D341Med (cell line): Measurements from ENCODE around the gene HBEGF.

Experiments
- DNase-seq: peaks from one replicate; pipeline ENCODE4 v3.0.0; 2012; ENCODE audit warnings: low spot score

The HBEGF gene

DNA sequence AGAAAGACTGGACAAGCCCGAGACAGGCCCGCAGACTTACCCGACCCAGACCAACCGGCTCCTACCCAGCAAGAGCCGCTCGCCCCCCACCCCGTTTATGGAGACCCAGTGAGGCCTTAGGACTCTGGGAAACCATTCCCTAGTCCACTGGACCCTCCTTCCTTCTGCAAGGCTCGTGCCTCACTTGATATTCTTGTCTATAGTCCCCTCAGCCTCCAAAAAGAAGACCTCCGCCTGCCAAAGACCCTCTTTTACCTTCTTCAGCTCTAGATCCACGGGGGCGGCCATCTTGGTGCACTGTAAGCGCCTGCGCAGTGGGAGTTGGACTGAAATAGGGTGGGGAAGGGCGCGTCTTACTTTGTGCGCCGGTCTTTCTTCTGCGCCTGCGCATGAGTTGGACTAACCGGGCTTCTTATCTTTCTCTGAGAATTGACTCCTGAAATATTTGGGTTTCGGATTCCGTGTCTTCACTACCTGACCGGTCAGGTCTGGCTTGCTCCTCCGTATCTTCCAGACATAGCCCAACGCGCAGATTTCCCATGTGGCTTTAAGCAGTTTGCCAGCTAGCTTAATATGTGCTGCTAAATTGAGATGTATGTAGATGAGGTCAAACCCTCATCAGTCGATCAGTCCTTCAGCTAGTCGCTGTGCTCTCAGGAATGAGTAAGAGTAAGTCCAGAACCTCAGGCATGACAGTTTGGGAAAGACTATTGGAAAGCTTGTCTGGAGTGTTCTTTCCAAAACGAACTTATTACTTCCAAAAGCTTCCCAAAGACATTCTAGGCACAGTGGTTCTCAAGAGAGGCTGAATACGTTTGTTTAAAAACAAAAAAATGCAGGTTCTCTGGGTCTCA is 43.4 kb downstream of the HBEGF start, which contains the start of gene PFDN1:
Gene PFDN1, minus strand, starts transcription at position 316 of the 854 bp plus-strand sequence. Its CDS starts 28 bp downstream, at position 288.
- peak; percentile 97 for DNase-seq

DNA sequence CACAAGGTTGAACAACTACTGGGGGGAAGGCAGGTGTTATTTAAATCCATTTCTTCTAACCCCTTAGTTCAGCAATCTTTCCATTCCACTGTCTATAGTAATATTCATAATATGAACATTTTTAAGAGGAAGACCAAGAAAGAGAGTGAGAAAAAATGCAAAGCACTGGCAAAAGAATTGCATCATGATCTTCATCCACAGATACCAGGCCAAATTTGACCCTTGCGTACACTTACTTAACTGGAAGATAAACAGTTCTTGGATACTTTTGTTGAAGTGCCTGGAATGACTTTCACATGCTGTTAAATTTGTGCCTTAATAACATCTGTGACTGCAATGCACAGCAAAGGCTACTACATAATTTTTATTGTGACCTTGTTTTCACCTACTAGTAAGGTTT is 45.3 kb downstream of the HBEGF start:
- DNase-seq, result no peak

DNA sequence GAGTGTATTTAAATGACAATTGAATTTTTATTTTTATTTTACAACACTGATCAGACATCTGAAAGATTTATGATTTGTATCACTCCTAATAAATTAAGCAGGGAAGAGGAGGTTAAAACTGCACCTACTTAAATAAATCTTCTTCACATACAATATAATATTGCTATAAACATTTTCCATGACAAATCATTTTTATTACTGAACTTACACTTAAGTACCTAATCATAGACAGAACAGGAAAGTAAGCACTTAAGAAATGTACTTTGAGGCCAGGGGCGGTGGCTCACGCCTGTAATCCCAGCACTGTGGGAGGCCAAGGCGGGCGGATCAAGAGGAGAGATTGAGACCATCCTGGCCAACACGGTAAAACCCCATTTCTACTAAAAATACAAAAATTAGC is 47.3 kb downstream of the HBEGF start:
- no peak for DNase-seq

DNA sequence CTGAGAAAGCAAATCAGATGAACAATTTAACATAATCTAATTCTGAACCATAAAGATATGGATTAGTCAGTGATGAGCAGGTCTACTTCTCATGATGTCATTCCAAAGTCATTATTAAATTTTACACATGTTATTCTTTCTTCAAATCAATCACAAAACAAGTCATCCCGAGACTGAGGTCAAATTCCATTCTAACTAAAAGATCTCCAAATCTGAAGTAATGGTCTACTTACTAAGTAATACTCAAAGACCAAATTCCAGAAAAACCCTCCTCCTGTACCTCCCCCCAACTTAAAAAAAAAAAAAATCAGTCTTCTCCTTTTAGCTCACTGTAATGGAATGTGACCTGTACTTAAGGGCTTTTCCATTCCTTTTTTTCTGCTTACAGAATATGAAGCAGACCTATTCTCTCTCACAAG is 48.2 kb downstream of the HBEGF start:
- no peak for DNase-seq

DNA sequence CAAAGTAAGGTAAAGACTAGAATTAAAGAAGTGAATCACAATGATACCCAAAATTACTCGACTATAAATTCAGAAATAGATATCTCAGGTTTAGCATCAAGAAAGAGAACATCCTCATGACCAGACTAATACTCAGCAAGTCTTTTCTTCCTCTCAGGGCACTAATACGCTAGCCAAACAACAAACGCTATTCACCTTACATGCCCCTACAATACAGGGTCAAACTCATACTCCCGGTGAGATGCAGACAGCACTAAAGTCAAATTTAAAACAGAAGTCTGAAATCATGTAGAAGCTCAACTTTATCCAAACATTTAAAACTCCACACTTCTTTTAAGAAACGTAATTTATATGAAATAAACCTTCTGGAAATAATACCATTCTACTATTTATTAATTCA is 49.1 kb downstream of the HBEGF start:
- DNase-seq, result no peak

DNA sequence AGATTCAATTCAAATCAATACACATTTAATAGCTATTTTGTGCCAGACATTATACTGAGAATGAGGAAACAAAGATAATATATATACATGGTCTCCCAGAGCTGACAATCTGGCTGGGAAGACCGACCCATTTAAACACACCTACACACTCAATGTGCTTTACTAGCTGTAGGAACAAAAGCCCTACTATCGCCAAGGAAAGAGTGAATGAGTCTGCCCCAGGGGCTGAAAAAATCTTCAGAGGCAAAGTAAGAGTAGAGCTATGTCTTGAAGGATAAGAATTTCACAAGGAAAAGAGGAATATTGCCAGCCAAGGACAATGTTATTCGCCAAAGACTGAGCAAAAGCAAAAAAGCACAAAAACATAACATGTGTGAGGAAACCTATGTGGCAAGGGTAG is 50.1 kb downstream of the HBEGF start:
- no peak for DNase-seq

DNA sequence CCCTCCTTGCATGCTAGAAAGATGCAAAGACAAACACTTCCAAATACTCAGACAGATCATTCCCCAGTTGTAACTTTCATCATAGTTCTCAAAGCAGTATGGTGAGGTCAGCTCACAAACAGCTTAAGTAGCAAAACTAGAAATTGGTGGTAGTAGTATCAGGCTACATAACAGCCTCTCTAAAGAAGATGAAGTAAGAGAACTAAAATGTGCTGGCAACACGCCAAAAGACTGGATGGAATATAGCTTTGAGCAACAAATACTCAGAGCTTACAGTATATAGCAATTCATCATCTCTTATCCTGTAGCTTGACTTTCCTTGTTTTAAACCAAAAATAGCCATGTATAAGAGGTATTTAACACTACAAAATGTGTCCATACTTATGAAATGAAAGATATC is 51.0 kb downstream of the HBEGF start:
- DNase-seq, result no peak

DNA sequence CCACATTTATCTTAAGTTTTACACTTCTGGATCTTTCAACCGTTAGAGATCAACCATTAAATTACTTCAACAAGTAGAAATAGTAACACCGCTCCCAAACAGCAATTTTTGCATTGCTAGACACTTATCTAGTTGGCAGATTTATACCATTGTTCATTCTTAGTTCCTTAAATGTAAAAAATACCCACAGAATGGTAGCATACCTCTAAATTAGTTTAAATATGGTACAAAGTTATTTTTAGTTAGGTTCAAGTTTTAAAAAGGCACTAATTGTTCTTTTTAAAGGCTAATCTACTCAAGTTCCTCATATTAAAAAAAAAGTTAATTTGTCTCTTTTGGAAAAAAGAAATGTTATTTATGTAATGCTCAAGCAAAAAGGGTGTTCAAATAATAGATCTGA is 51.6 kb downstream of the HBEGF start:
- DNase-seq, result no peak

DNA sequence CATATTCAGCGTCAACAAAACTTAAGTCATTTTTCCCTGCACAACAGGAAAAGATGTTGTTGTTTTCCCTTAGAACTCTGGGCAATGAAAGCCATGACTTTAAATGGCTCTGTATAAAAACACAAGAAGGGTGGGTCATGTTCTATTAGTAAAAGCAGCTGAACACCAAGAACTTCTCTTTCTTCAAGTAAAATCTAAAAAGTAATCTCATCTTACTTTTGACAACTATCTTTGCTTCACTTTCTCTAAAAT is 52.6 kb downstream of the HBEGF start:
- DNase-seq, result no peak

DNA sequence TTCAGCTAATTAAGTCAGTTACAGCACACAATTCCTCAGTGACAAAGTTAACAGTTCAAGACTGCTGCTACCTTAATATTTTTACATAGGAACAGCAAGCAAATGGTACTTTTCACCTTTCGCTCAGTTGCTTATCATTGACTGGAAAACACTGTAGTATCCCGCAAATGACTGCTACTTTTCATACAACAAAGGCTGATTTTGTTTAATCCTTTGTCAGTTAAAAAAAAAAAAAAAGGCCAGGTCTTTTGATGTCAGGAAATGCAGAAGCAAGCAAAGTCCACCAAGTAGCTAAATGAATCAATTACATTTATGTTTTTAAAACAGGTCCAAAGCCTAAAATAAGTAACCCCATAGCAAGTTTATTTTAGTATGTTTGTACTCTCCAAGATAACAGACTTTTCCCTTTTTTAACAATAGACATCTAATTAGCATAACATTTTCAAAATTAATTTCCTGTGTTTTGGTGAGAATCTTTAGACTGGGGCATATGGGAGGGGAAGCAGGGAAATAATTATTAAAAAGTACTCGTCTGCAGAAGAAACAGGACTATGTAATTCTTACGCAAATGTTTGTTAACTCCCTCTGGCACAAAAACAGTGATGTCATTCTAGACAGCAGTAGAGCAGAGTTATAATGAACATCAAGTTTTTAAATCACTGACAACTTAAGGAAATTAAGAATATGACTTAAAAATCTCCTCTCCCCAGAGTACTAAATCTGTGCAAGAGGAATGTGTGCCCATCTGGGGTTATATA is 53.1 kb downstream of the HBEGF start:
- DNase-seq, result no peak

DNA sequence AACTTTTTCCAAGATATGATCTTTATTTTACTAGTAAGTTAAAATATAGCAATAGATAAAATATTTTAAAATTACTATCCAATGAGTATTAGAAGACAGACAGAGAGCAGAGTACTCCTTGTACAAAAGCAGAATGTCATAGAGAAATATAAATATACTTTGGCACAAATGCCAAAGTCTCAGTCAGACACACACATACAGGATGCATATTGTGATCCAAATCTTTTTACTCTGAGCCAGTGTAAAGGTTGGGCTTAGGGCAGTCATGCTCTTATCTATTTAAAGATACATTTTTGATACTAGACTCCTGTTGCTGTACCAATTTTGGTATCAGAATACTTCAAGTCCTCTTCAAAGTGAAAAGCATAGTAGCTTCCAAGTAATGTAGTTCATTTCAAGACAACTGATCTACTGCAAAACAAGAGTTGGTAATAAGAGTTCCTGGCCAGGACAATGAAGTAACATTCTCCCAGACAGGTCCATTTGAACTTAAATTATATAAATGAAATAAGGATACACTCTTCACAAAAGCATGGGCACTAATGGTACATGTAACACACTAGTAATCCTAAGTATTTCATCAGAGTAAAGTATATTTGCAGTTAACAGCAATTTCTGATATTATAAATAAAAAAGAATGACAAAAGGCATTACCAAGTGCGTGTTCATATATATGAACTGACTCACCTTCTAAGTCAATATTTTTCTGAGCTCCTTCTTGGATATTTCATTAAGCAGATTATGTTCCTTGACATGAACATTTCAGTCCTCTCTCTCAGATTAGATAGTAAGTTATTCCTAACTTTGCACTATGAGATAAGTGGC is 54.0 kb downstream of the HBEGF start:
- no peak for DNase-seq

DNA sequence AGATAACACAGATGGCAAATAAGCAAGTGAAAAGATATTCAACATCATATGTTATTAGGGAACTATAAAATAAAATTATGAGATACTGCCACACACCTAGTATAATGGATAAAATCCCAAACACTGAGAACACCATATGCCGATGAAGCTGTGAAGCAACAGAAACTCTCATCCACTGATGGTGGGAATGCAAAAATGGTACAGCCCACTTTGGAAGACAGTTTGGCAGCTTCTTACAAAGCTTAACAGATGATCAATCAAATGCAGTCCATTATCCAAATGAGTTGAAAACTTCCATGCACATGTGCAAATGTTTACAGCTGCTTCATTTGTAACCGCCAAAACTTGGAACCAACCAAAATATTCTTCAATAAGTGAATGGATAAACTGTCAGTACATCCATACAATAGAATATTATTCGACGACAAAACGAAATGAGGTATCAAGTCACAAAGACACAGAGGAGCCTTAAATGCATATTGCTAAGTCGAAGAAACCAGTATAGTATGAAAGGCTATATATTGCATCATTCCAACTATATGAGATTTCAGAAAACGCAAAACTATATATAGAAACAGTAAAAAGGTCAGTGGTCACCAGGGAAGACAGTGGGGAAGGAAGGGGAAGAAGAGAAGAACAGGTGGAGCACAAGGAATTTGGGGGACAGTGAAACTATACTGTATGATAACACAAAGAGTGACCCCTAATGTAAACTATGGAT is 58.4 kb downstream of the HBEGF start:
- DNase-seq, result no peak

DNA sequence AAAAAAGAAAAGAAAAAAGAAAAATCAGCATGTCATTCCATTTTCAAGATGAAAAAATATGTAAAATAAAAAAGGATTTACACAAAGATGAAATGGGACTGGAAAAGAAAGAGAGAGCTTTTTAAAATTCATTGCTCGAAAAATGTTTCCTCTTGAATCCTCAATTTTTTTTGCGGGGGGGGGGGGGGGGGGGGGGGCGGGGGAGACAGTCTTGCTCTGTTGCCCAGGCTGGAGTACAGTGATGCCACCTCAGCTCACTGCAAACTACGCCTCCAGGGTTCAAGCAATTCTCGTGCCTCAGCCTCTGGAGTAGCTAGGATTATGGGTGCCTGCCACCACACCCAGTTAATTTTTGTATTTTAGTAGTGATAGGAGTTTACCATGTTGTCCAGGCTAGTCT is 60.0 kb downstream of the HBEGF start:
- DNase-seq, result no peak

DNA sequence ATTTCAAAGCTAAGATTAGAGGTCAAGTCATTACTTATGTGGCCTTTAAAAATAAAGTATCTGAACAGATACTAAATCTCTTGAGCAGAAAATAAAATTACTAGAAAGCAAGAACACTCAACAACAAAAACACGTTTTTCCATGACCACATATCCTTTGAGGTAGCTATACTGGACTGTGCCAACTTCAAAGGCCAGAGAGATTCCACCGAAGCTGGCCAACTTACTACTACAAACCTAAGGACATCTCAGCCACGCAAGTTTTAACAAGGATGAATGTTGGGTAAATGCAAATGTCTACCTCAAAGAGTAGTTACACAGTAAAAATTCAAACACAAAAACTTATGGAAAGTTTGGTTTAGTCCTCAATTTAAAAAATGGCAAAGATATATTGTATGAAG is 62.4 kb downstream of the HBEGF start:
- no peak for DNase-seq
